ENCODE measurements around the gene CCDC9B.

CCDC9B gene

DNA sequence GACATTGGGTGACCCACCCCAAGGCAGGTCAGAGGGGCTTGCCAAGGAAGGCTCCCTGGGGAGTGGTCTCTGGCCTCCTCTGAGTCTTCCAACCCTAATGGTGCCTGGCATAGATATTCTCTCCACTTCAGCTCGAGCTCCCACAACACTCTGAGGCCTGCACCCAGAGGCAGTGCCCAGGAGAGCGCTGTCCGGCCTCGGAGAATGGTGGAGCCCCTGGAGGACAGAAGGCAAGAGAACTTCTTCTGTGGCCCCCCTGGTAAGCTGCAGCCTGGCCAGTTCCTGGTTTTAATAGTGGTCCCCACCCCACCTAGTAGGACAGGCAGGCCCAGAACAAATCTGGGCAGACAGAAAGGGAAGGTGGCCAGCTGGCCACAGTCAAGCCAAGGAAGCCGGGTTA is 24.3 kb upstream of the CCDC9B start:
- DNase-seq, result no peak

DNA sequence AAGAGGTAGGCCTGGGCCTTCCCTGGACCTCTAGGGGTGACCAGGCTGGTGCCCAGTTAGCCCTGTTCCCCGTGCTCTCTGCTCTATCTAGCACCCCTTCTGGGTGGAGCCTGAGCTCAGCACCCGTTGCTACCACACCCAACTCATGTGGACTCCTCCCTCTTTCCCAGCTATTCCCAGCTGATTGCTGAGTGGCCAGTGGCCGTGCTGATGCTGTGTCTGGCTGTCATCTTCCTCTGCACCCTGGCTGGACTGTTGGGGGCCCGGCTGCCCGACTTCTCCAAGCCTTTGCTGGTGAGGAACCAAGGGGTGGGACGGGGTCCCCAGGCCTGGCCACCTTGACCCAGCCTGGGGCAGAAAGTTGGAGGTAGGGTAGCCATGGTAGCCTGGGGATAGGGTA is 23.5 kb upstream of the CCDC9B start:
- no peak for DNase-seq

DNA sequence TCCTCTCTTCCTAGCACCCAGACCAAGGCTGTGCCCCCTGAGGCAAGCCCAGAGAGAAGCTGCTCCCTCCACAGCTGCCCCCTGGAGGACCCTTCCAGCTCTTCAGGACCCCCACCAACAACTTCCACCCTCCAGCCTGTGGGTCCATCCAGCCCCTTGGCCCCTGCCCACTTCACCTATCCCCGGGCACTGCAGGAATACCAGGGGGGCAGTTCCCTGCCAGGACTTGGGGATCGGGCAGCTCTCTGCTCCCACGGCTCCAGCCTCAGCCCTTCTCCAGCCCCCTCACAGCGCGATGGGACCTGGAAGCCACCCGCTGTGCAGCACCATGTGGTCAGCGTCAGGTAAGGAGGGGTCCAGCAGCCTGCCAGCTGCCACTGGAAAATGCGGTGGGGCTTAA is 22.9 kb upstream of the CCDC9B start:
- DNase-seq, result no peak

DNA sequence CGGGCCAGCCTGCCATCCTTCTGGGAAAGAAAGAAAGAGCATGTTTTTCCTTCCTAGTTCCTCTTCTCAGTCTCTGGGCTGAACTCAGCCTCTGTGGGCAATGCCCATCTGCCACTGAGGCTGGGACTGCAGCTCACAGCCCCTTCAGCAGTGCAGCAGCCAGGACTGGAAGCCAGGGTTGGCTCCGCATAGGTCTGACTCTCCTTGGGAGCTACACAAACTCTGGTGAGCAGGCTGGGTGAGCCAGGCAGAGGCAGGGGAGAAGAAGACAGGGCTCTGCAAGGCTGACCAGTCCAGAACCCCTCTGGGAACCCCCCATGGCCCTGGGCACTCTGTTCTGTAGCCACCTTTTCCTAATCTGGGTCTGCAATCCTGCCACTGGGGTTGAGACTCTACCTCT is 20.9 kb upstream of the CCDC9B start:
- DNase-seq, result no peak

DNA sequence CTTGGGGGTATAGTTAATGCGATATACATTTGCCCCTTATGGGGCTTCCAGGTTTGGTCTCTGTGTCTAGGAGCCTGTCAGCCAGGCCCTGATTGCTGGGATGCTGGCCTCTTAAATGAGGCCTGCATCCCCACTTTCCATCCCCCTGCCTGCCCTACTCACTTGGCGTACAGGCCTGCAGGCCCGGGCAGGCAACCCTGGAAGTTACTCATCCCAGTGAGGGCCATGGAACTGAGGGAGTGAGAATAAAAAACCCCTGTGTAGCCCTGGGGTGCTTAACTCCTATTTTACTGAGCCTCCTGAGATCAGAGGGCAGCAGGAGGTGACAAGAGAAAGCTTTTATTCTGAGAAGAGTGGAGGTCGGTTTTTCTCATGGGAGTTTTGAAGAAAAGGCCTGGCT is 19.3 kb upstream of the CCDC9B start:
- DNase-seq, result no peak

DNA sequence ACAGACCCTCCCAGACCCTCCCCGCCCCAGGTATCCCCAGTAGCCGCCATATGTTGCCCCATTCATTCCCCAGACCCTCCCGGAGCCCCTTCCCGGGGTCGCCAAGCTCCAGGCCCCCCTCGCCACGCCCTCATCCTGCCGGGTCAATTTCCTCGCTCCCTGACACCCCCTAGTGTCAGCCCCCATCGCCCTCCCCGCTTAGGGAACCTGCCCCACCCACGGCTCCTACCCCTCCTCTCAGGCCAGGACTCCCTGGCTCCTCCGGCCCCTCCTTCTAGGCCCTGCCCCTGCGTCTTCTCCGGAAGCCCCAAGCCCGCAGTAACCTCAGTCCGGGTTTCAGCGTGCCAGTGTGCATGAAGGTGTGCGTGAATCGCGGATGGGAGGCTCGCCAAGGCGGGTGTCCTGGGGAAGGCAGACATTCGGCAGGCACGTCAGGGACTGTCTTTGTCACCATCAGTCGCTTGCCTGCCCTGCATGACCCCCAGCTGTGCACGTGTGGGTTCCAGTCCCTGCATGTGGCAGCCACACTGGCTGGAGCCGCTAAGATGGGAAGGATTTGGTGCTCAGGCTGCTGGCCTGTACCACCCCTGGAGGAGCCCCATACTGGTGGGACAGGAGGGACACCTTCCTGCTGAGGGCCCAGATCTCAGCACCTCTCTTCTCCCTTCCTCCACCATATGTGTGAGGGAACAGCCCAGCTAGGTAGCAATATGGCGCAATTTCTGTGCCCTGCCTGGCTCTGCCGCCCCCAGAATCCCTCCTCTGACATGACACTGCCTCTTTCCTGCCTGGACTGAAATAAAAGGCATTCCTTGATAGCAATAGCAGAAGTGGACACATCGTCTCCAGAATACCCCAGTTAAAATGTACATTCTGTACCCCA is 18.0 kb upstream of the CCDC9B start:
- no peak for DNase-seq

DNA sequence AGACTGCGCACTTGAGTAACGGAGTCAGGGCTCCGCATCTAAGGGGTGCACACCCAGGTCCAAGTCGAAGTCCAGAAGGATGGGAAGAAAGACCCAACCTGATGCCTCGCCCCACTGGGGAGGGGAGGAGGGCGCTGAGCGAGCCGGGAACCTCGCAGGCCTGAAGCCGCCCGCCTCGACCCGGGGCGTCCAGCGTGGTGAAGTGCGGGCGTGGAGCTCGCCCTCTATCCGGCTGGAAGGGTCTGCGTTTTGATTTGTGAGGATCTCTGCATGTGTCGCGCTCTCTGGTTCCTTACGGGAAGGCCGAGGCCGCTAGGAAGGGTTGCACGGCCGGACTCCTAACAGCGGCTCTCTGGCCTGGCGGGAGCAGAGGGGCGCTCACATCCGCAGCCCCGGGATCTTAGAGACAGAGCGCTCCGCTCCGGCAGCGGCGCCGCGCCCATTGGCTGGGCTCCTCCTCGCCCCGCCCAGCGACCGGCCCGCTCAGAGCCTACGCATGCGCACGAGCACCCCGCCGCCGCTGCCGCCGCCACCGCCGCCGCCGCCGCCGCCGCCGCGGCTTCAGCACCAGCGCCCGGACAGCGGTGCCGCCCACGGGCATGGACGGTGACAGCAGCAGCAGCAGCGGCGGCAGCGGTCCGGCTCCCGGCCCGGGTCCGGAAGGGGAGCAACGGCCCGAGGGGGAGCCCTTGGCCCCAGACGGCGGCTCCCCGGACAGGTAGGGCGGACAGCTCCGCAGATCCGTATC is 17.2 kb upstream of the CCDC9B start, which contains the start of gene DISP2:
Gene DISP2, plus strand, starts transcription at position 497 of the 748 bp plus-strand sequence. Its CDS starts 103 bp downstream, at position 600.
- peak; percentile 92 to 97 (median 96) for DNase-seq

DNA sequence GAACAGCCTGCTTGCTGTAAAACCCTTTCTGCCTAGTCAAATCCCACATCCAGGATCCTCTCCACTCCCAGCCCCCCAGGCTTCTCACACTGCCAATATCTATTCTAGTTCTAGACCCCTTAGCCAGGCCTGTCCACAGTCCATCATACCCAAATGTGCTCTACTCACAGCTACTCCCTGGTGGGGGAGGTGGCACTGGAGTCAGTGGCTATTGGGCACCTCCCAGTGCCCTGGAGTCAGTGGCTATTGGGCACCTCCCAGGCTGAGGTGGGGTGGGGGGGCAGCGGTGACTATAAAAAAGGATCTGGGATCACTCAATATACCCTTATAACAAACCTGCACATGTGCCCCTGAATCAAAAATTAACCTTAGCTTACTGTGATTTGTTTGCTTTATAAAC is 16.5 kb upstream of the CCDC9B start:
- DNase-seq, result no peak

DNA sequence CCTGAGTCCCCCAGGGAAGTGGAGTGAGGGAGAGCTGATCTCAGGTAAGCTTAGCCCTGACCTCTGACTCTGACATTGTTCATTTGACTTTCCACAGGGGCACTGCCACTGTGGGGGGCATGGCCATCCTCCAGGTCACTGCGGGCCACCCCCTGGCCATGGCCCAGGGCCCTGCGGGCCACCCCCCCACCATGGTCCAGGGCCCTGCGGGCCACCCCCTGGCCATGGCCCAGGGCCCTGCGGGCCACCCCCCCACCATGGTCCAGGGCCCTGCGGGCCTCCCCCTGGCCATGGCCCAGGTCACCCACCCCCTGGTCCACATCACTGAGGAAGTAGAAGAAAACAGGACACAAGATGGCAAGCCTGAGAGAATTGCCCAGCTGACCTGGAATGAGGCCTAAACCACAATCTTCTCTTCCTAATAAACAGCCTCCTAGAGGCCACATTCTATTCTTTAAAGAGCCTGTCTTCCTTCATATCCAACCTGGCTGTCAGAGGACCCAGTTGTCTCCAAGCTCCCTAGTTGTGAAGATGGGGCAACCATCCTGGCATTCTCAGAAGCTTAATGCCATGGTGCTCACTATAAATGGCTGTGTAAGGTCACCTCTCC is 15.3 kb upstream of the CCDC9B start:
- no peak for DNase-seq

DNA sequence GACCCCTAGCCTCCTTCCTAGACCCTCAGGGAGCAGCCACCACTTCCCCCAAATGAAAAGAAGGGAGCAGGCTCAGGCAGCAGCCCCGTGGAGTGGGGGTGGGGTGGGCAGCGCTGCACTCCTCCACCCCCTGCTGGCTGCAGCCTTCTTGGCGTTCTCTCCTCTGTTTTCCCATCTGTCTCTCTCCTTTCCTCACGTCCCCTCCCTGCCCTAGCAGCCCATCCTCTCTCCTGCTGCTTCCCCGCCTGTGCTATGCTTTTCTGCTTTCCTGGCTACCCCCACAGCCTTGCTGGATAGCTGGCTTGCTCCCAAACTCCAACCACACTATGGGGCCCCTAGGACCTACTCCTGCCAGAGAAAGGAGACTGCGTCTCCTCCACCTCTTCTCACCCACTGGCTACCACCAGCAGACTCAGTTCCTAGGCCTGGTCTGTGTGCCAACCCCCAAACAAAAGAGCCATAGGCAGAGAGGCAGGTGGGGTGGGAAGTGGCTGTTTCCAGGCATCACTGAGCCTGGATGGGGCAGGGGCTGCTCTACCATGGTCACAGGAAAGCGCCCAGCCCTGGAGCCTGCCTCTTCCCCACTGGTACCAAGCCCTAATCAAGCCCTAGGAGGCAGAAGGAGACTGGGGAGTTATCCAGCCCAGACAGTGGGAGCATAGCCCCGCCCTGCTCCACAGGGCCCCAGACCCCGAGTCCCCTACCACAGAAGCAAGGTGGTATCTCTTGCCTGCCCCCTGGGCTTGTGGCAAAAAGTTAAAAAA is 13.9 kb upstream of the CCDC9B start:
- peak in 1 of 3 donors; percentile 46 for DNase-seq

DNA sequence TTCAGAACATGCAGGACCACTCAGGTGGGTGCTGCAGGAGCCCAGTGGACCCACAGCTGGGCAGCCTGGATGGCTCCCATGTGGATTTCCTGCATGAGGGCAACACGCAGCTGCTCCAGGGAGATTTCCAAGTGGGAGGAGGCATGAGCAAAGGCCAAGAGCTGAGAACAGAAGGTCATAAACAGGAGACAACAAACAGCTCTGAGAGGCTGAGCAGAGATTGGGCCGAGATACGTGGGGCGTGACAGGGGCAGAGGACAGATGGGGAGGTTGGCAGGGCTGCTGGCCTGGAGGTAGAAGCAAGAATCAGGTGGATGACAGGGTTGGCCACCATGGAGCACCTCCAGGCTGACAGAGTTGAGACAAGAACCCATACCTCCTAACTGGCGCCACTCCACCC is 13.0 kb upstream of the CCDC9B start:
- DNase-seq, result no peak

DNA sequence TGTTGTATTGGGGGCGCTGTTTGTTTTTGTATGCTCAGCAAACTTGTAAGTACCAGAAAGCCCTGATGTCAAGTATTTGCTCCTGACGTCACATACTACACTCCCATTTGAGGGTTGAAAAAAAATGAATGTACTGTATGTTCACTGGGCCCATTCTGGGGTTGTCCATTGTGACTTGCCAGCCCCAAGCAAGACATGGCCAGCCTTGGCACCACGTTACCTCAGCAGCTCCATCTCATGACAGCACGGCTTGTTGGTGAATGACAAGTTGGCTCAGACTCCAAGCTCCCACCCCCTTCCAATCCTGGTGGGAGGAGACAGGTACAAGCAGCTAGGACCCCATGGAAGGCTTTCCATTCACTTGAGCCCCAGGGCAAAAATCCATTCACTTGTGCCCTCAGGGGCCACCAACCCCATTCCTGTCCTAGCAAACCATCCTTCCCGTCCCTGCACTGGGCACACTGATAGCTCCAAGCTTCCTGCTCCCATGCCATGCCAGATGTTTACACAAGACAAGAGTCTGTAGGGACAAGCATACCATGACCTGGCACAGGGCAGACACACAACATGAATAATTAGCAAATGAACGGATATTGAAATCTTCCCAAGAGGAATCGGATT is 11.7 kb upstream of the CCDC9B start:
- no peak for DNase-seq

DNA sequence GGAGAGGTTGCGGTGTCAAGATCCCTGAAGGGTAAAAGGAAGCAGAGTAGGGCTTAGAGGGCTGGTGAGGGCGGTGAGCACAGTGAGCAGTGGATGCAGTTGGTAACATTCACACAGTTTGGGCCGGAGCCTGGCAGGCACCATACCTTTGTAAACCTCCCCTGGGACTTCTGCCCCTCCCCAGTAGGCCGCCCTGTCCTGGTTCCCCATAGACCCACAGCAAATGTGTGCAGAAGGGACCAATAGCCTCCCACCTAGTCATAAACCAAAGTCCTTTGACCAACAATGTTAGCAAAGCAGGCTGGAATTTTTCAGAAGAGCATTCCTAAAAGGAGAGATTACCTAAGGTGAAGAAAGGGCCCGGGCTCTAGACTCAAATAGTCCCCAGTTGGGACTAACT is 8.4 kb upstream of the CCDC9B start:
- no peak for DNase-seq

DNA sequence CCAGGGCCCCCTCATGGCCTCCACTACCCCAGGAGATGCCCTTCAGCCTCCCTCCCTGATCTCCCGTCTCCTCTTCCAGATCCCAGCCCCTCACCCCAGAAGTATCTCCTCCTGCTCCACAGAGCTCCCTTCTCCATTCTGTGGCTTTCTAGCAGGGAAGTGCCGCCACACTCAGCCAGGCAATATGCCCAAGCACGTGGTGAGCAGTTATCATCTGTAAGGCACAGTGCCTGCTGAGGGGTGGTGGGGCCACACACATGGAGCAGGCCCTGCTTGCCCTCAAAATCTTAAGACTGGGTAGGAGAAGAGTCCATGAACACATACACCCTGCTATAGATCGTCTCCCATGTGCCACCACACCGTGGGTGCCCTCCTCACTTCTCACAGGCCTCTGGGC is 7.7 kb upstream of the CCDC9B start:
- no peak for DNase-seq

DNA sequence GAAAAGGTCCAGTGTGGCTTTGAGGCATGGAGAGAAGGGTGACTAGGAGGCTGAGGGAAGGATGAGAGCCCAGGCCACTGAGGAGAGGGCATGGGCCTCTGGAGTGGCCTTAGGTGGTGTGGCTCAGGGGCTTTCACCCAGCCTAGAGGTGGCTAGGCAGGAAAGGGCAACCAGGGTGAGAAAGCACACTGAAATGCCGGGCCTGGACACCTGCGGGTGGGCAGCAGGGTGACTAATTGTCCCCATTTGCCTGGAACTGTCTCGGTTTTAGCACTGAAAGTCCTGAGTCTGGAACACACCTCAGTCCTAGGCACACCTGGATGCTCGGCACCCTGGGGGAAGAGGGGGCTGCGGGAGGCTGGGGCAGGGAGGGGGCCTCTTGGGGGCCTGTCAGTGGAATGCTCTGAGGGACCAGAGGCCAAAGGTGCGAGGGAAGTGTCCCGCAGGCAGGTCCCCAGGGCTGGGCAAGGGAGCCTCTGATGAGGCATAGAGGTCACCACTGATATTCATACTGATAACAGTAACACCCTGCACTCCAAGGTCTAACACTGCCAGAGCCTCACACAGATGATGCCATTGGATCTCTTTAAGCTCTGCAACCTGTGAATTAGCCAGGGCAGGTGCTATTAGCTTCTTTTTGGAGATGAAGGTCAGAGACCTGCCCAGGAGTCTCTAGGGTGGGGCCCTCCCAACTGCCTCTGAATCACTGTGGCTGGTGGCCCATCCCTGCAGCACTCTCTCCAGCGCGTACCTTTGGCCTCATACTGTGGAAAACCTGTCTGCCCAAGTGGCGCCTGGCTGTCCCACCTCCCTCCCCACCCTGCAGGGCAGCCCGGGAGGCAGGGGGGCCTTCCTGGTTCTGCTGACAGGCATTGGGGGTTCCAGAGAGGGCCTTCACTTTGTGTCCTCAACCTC is 7.1 kb upstream of the CCDC9B start:
- DNase-seq, result no peak

DNA sequence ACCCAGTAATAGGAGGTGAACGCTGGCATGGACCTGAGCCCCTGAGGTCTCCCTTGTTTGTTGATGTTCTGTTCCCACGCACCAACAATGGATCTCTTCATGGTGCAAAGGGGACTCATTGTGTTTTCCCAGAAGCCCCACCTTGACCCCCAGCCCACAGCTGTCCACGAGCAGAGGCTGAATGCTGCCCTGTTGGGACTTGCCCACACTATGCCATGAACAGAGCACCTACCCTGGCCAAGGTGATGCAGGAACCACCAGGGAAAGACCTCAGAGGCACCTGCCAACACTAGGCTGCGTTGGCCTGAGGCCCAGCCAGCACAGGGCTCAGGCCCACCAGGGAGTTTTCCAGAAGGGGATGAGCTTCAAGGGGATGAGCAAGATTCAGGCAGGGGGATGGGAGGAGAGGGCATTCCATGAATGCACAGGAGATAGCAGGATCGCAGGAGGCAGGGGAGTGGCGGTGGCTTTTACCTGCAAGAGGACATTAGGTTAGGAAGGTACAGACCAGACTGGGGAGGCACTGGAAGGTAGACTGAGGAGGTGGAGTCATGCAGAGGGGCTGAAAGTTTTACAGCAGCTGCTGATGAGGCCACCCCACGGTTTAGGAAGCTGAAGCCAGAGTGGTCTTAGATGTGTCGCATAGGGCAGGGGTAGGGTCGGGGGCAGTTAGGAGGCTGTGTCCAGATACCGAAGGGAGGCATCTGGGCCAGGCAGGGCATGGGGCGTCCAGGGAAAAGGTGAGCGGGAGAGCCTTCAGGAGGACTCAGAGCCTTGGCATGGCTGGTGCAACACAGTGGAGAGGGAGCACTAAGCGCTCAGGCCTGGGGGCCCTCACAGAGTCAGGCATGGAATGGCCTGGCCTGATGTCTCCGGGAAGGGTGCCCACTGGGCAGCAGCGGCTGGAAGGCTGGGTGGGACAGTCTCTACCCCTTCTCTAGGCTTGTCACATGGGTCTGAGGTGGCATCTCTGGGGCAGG is 6.1 kb upstream of the CCDC9B start:
- DNase-seq, result no peak

DNA sequence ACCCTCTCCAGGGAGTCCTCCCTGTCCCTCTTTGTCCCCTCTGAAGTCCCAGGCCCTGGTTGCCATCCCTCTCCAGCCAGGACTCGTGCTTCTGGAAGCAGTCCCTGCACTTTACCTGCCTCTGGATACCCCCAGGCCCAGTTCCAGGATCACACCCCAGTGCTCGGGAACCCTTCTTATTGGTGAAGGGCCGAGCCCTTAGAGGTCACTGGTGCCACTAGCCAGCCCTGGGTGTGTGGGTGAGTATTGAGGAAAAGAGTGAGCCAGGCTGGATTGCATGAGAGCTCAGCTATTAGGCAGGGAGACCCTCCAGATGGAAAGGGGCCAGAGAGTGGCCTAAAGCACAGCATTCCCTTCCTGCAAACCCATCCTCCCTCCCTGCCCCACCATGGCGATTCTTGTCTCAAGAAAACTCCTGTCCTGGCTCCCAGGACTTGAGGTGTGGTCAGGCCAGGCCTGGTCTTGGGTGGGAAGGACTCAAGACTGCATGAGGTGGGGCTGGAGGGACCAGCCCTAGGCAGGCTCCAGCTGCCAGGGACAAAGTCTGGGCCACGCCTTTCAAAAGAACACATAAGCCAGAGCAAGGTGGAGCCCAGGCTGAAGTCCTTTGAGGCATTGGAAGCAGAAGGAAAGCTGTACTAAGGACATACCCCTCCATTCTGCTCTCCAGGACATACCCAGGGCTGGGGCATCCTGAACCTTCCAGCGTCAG is 5.3 kb upstream of the CCDC9B start:
- no peak for DNase-seq

DNA sequence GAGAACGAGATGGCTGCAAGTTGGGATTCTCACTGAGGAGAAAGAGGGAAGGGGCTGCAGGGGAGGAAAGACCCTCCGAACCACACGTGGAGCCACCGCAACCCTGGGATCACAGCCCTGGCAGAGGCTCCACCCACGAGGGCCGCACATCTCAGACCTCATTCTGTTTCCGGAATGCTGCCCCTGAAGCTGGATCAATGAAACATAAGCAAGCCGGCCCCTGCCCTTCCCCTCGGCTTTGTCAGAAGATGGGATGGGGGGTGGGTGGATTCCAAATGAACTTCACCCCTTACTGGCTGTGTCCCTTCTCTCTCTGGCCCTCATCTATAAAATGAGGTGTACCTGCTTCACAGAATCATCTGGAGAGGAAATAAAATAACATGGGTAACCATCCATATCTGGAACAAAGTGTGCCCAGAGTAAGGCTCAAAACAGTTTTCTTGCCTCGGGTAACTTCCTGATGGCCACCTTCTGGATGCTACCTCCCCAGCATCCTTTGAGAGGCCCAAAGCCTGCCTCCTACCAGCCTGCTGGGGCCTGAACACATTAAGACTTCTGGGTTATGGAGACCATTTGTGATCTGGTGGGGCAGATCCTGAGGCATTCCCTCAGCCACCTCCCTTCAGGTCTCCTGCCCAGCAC is 4.6 kb upstream of the CCDC9B start:
- DNase-seq, result no peak

DNA sequence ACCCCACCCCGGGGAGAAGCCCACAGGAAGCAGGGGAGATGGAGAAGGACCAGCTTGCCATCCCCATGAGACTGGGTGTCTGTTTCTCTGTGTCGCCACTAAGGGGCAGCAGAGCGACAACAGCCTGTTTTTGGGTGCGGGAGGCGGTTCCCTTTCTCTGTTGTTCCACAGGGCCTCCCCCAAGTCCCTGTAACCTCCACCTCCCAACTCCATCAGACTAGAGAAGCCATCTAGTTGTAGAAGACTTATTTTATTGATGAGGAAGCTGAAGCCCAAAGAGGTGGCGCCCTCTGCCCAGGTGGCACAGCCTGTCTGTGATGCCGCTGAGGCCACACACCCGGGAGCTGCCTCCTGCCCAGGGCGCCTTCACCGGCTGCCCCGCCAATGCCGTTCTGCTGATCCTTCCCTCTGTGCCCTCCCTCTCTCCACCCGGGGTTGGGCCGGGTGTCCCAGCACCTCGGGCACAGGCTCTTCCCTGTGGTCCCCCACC is 3.9 kb upstream of the CCDC9B start:
- peak; percentile 76 to 83 (median 82) for DNase-seq
